ENCODE data around the gene ZIC1. TPM values are rescaled to one million over a fixed set of nuclear protein-coding genes. Genes with fewer than 3 reads are reported as not detected.

Gene ZIC1
- total and polyA plus RNA-seq, 2 of the 13 experiments (the other 11 are each of a cell fraction or from before 2014, with no cell fraction given) = not detected

GRCh38 chr3:147360051-147360439, 49.1 kb upstream of the ZIC1 start:
- WGBS (ENCODE audit: low lambda C conversion rate) = 25% methylated on average over 2 of the region's 5 CpGs
- intact Hi-C loops (cut with micrococcal nuclease; ENCODE audit: unreplicated experiment) (loop anchor here (10.0 kb wide), 2 partner anchors 255 to 1205 kb away; no protein-coding TSS in a partner anchor), in situ Hi-C loops (cut with HindIII; ENCODE audit: extremely low pct_ligation_motif_present, low pct_unique_long_range_greater_than_20kb) (no loop called here)
- POLR2A ChIA-PET = no interaction called here
- DNase-seq (ENCODE audit: low spot score) (no peak), ATAC-seq (no peak), FAIRE-seq (no peak)
- CTCF ChIA-PET (ENCODE audit: low intra/inter-chr PET ratio, low total read pairs) = no interaction called here
- no TSS peak for BruUV-seq (replicated peaks)
- H3K9ac ChIP-seq (ENCODE audit: insufficient read depth, low read depth, low read length) = no peak overlapping the region
- no peaks in the 10 kb centered on the region for H3K9me3 ChIP-seq (ENCODE audit: low read length)
- H3K27me3 ChIP-seq (ENCODE audit: control insufficient read depth in 1 of 2, insufficient read depth in 2 of 2, low read length in 2 of 2) = peaks cover 3 to 49% of the 10 kb centered on the region in 2 experiments; a peak in 3 of 5 replicates
- no peaks in the 10 kb centered on the region for H3K79me2 ChIP-seq (ENCODE audit: insufficient read depth, low read length)
- no peaks in the 10 kb centered on the region for H3K4me1 ChIP-seq (ENCODE audit: insufficient read depth, low read length)
- no peak overlapping the region for H3K4me3 ChIP-seq (replicated peaks in 1 of 3; ENCODE audit: insufficient read depth in 1 of 3, low read depth in 2 of 3, low read length in 3 of 3)
- no peaks in the 10 kb centered on the region for H3K36me3 ChIP-seq (replicated peaks in 1 of 2; ENCODE audit: control insufficient read depth in 1 of 2, insufficient read depth in 2 of 2, low read length in 2 of 2)
- no peak overlapping the region for H3K4me2 ChIP-seq (ENCODE audit: low read depth, low read length)
- no peak overlapping the region for H3K27ac ChIP-seq (ENCODE audit: extremely low read length, insufficient read depth, low read length)
- no peak overlapping the region for H2AFZ ChIP-seq (ENCODE audit: low read length)
- TF ChIP-seq ZZZ3 (CRISPR knock-in tag; IDR thresholded peaks at IDR 0.05; ENCODE audit: borderline replicate concordance) = no peak
- no peak for TF ChIP-seq SP5 (CRISPR knock-in tag; IDR thresholded peaks at IDR 0.05; ENCODE audit: borderline replicate concordance, low read depth)
- TF ChIP-seq ZNF18 (CRISPR knock-in tag; IDR thresholded peaks at IDR 0.05; ENCODE audit: insufficient replicate concordance) = no peak
- TF ChIP-seq SAP130 (CRISPR knock-in tag; IDR thresholded peaks at IDR 0.05; ENCODE audit: low read depth) = no peak
- no peak for TF ChIP-seq KMT2A (CRISPR knock-in tag; IDR thresholded peaks at IDR 0.05)
- no peaks in the 10 kb centered on the region for H4K20me1 ChIP-seq (ENCODE audit: insufficient read depth, low read length)

GRCh38 chr3:147360646-147361453, 48.3 kb upstream of the ZIC1 start:
- Histone ChIP-seq H3K9me3 (ENCODE audit: low read length) (no peaks in the 10 kb centered on the region), H3K79me2 (ENCODE audit: insufficient read depth, low read length) (no peaks in the 10 kb centered on the region), H3K4me3 (replicated peaks in 1 of 3; ENCODE audit: insufficient read depth in 1 of 3, low read depth in 2 of 3, low read length in 3 of 3) (no peak overlapping the region), H3K4me2 (ENCODE audit: low read depth, low read length) (no peak overlapping the region), H3K27ac (ENCODE audit: extremely low read length, insufficient read depth, low read length) (no peak overlapping the region), H4K20me1 (ENCODE audit: insufficient read depth, low read length) (no peaks in the 10 kb centered on the region), H3K4me1 (ENCODE audit: insufficient read depth, low read length) (no peaks in the 10 kb centered on the region), H2AFZ (ENCODE audit: low read length) (no peak overlapping the region), H3K36me3 (replicated peaks in 1 of 2; ENCODE audit: control insufficient read depth in 1 of 2, insufficient read depth in 2 of 2, low read length in 2 of 2) (no peaks in the 10 kb centered on the region), H3K9ac (ENCODE audit: insufficient read depth, low read depth, low read length) (no peak overlapping the region), H3K27me3 (ENCODE audit: control insufficient read depth in 1 of 2, insufficient read depth in 2 of 2, low read length in 2 of 2) (peaks cover 3 to 44% of the 10 kb centered on the region in 2 experiments; a peak in 3 of 5 replicates)
- CTCF ChIA-PET (ENCODE audit: low intra/inter-chr PET ratio, low total read pairs) = interaction anchor here (1.2 kb wide), 1 partner anchor 1587 kb away, joined by 3 read pairs; no protein-coding TSS in a partner anchor
- ATAC-seq = peak; percentile 63
- no TSS peak for BruUV-seq (replicated peaks)
- POLR2A ChIA-PET = no interaction called here
- intact Hi-C loops (cut with micrococcal nuclease; ENCODE audit: unreplicated experiment) = loop anchor here (10.0 kb wide), 2 partner anchors 254 to 1206 kb away; no protein-coding TSS in a partner anchor
- in situ Hi-C loops (cut with HindIII; ENCODE audit: extremely low pct_ligation_motif_present, low pct_unique_long_range_greater_than_20kb) = no loop called here
- 17% methylated on average over 21 of the region's 21 CpGs for WGBS (ENCODE audit: low lambda C conversion rate)
- TF ChIP-seq KLF12 (CRISPR knock-in tag; IDR thresholded peaks at IDR 0.05; ENCODE audit: borderline replicate concordance) (no peak), RFX3 (CRISPR knock-in tag; IDR thresholded peaks at IDR 0.05) (peak; percentile 34; the same call in 1 of the 2 replicates), KLF11 (CRISPR knock-in tag; IDR thresholded peaks at IDR 0.05) (no peak)
- DNase-seq (ENCODE audit: low spot score) = no peak
- no peak for FAIRE-seq
